RPMI7951 (cell line): ENCODE results near the gene TCF19. TPM values are rescaled to one million over a fixed set of nuclear protein-coding genes. Genes with fewer than 3 reads are reported as not detected.
"Not testable (repeated sequence)": the region's sequence is repeated elsewhere in the genome, so short reads cannot be mapped to it uniquely, and the experiment has no call there.

Source experiments
- DNase-seq: peaks from one replicate; pipeline ENCODE4 v3.0.0-alpha.2; 2012; ENCODE audit warnings: low read depth
- total RNA-seq: library from RNA; depleted of rRNA; stranded (reverse); fragments of >200 nt; shearing (Covaris generic); gene quantifications from 2 replicates; pipeline ENCODE4 v1.2.3, GENCODE V29; 2014

The TCF19 gene
- total RNA-seq, 1 experiment from 2014 or later, result 53.1 TPM

- DNase-seq, result no peak
Observed at GRCh38 chr6:31178143-31179041, 20.0 kb downstream of the TCF19 start.

GRCh38 chr6:31179042-31179386 lies 20.6 kb downstream of the TCF19 start:
- DNase-seq, result no peak

- DNase-seq, result no peak
Observed at GRCh38 chr6:31179896-31180295, 21.5 kb downstream of the TCF19 start.

DNA sequence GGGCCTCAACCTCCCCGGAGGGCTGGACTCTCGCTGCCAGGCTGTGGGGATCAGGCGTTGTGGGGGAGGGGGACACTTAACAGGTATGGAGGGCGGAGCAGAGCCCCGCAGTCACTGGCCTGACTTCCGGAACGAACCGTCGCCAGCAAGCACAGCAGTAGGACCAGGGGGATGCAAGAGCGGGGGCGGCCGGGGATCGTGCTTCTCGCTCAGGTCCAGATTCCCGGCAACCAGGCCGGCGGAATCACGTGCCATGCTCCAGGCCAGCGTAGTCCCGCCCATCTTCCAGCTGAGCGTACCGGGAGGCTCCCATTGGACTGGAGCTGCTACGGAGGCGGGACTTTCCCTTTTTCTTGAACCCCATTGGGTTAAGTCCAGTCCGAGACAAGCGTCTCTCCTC lies 22.1 kb downstream of the TCF19 start:
- DNase-seq, result peak; percentile 91

GRCh38 chr6:31183287-31183686 lies 24.9 kb downstream of the TCF19 start:
- DNase-seq, result not testable (repeated sequence)

DNA sequence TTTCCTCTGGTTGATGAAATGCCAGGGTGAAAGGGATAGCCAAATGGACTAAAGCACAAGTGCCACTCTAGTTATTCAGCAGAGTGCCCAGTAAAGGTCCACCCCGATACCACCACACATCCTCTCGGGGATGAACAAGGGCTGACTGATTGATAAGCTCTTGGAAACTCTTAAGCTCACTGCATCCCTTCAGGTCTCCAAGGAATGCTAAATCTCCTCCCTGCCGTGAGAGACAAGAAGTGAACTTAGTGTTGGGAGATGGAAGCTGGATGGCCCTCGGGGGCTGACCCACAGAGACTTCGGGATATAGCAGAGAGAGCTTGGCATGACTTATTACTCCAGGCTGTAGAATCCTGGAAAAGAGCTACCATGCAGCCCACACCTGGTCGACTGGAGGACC lies 25.5 kb downstream of the TCF19 start:
- not testable (repeated sequence) for DNase-seq

- not testable (repeated sequence) for DNase-seq
Observed at GRCh38 chr6:31185695-31186051, 27.3 kb downstream of the TCF19 start.

- no peak for DNase-seq
Observed at GRCh38 chr6:31186052-31186734, 27.8 kb downstream of the TCF19 start.

DNA sequence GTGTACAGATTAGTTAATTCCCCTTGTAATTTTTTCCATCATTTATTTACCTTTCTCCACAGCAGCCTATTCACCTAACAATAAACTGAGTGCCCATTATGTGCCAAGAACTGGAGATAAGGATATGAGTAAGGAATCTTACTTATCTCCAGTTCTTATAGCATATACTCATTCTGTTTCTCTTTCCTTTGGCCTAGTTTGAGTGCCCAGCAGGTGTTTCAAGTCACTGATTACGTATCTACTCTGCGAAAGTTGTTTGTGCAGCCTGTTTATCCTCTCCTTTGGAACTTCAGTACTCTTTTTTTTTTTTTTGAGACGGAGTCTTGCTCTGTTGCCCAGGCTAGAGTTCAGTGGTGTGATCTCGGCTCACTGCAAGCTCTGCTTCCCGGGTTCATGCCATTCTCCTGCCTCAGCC lies 29.4 kb downstream of the TCF19 start:
- DNase-seq, result no peak

DNA sequence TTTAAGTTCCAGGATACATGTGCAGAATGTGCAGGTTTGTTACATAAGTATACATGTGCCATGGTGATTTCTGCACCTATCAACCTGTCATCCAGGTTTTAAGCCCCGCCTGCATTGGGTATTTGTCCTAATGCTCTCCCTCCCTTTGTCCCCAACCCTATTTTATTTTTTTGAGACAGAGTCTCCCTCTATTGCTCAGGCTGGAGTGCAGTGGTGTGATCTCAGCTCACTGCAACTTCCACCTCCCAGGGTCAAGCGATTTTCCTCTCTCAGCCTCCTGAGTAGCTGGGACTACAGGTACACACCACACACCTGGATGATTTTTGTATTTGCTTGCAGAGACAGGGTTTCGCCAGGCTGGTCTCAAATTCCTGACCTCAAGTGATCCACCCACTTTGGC lies 30.8 kb downstream of the TCF19 start:
- not testable (repeated sequence) for DNase-seq

DNA sequence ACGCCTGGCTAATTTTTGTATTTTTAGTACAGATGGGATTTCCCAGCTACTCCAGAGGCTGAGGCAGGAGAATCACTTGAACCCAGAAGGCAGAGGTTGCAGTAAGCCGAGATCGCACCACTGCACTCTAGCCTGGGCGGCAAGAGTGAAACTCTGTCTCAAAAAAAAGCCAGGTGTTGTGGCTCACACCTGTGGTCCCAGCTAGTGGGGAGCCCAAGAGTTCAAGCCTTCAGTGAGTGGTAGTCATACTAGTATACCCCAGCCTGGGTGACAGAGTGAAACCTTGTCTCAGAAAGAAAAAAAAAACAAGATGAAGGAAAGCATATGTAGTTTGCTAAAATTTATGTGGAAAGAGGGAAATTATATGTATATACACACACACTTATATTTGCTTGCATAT lies 32.1 kb downstream of the TCF19 start:
- no peak for DNase-seq

GRCh38 chr6:31192431-31193105 lies 34.2 kb downstream of the TCF19 start:
- peak; percentile 74 for DNase-seq

- DNase-seq, result no peak
Observed at GRCh38 chr6:31193206-31193605, 34.8 kb downstream of the TCF19 start.

DNA sequence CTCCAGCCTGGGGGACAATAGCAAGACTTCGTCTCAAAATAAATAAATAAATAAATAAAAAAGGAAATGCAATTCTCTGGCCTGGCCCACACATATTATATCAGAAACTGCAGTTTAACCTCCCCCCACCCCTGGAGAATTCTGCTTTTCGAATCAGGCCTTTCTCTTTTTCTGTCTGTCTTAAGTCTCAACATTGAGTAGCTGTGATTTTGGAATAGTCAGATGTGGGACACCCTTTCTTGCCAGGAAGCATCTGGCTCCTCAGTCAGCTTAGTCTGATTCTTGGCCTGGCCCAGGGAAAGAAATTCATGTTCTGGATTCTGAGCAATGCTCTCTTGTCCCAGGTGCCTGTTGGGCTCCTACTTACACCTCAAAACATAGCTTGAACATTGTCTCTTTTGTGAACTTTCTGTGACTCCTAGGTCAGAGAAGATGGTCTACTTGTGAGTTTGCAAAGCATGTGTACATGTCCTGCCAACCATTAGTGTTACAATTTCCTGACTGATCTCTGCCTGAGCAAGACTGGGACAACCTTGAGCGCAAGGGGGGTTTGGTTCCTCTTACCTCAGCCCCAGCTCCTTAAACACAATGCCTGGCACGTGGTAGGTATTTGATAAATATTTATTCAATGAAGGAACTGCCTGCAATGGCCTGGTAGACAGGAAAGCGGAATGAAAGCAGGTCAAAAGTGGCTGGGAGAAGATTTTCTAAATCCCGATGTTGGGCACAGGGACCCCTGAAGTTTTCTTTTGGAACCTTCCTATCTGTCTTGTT lies 35.9 kb downstream of the TCF19 start:
- DNase-seq, result no peak

DNA sequence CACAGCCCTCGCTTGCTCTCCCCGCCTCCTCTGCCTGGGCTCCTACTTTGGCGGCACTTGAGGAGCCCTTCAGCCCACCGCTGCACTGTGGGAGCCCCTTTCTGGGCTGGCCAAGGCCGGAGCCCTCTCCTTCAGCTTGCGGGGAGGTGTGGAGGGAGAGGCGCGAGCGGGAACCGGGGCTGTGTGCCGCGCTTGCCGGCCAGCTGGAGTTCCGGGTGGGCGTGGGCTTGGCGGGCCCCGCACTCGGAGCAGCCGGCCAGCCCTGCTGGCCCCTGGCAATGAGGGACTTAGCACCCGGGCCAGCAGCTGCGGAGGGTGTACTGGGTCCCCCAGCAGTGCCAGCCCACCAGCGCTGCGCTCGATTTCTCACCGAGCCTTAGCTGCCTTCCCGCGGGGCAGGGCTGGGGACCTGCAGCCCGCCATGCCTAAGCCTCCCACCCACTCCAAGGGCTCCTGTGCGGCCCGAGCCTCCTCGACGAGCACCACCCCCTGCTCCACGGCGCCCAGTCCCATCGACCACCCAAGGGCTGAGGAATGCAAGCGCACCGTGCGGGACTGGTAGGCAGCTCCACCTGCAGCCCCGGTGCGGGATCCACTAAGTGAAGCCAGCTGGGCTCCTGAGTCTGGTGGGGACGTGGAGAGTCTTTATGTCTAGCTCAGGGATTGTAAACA lies 37.1 kb downstream of the TCF19 start:
- DNase-seq, result not testable (repeated sequence)

DNA sequence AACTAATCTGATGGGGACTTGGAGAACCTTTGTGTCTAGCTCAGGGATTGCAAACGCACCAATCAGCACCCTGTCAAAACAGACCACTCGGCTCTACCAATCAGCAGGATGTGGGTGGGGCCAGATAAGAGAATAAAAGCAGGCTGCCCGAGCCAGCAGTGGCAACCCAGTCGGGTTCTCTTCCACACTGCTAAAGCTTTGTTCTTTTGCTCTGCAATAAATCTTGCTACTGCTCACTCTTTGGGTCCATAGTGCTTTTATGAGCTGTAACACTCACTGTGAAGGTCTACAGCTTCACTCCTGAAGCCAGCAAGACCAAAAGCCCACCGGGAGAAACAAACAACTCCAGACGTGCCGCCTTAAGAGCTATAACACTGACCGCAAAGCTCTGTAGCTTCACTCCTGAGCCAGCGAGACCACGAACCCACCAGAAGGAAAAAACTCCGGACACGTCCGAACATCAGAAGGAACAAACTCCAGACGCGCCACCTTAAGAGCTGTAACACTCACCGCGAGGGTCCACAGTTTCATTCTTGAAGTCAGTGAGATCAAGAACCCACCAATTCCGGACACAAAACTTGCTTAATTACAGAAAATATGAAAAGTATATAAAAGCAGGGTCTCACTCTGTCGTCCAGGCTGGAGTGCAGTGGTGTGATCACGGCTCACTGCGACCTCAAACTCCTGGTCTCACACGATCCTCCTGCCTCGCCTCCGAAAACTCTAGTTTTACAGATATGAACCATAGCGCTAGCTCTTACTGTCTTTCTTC lies 38.0 kb downstream of the TCF19 start:
- peak; percentile 17 for DNase-seq

DNA sequence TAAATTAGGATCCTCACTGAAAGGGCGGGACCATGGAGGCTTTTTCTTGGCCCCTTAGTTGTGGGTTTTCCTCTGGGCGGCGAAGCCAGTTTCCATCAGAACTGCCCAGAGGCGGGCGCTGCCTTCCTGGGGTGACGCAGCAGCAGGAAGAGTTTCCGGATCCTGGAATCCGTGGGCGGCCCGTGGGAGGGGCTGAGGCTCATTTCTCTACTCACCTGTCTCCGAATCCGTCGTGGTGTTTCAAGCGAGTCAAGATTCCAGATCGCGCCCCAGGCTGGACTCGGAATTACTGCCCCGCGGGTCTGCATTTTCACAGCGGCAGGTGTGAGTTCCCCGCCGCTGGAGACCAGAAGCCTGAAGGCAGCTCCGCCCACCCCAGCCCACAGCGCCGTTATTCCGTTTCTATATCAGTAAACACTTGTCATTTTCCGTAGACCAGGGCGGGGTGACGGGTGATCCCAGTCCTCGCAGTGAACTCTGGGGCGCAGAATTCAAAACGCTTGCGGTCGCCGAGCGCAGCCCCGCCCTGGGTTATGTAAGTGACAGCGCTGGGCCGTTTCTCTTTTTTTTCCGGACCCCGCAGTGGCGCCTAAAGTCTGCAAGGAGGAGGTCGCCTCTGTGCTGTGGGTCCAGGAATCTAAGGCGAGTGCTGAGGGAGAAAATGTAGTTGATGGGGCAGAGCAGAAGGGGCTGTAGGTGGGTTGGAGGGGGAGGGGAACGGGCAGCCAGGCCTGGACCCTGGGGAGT lies 39.3 kb downstream of the TCF19 start:
- peak; percentile 88 for DNase-seq

GRCh38 chr6:31199105-31199452 lies 40.7 kb downstream of the TCF19 start:
- DNase-seq, result not testable (repeated sequence)

- no peak for DNase-seq
Observed at GRCh38 chr6:31202259-31203166, 44.1 kb downstream of the TCF19 start.
